Measurements from ENCODE around the gene ADGRV1. TPM values are rescaled to one million over a fixed set of nuclear protein-coding genes. Genes with fewer than 3 reads are reported as not detected.

ADGRV1 gene
- total and polyA plus RNA-seq, 2 donors (not counting 3 experiments of a cell fraction or from before 2014, with no cell fraction given): 0.11 to 0.55 TPM

DNA sequence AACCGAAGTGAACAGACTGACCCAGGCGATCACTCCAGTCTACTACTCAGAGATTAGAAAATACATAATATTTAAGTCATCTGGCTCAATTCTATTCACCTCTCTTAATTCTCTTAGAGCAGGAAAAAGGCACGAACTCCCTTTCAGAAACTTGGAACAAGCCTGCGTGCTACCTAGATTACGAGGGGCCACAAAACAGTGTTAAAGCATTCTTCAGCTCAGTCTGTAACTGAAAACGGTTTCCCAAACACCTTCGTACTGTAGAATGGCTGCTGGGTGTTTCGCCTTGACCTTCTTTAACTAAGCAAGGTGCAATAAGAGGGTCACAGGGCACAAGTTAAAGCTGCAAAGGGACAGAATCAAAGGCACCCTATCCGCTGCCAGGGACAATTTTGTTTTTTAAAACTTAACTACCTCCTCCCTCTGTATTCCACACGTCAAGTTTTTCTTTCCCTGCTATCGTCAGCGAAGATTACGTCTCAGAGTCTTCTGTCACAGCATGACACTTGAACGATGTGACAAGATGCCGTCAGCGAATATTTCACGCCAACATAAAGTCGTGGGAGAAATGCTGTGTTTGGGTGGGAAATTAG is 29.9 kb upstream of the ADGRV1 start:
- Histone ChIP-seq H3K9me3 (replicated peaks; ENCODE audit: control insufficient read depth, insufficient read depth, low read length) (no peaks in the 10 kb centered on the region), H4K20me1 (replicated peaks; ENCODE audit: control insufficient read depth, extremely low read depth, insufficient read depth, low read length) (no peaks in the 10 kb centered on the region), H3K4me1 (ENCODE audit: control insufficient read depth, extremely low read depth, insufficient read depth, low read length) (peaks cover 16% of the 10 kb centered on the region), H3K9me1 (replicated peaks; ENCODE audit: control insufficient read depth, extremely low read depth, insufficient read depth, low read length) (no peaks in the 10 kb centered on the region), H3K4me2 (ENCODE audit: insufficient read depth, low read length) (peak overlapping the region; percentile 99), H3K9ac (replicated peaks; ENCODE audit: extremely low read depth, insufficient read depth, low read length) (peak overlapping the region; percentile 98), H3K4me3 (replicated peaks in 1 of 3; ENCODE audit: insufficient read depth in 1 of 3, low read depth in 1 of 3, low read length in 3 of 3) (peak overlapping the region; percentile 69 to 94 (median 88)), H2AFZ (ENCODE audit: low read depth, low read length) (peak overlapping the region; percentile 71), H3K36me3 (ENCODE audit: control insufficient read depth in 2 of 2, extremely low read depth in 1 of 2, insufficient read depth in 2 of 2, low read length in 2 of 2) (peaks cover 0 to 2% of the 10 kb centered on the region in 2 experiments), H3K27ac (ENCODE audit: insufficient read depth, low read depth, low read length) (peak overlapping the region; percentile 88), H3K79me2 (ENCODE audit: control insufficient read depth, insufficient read depth, low read length) (peaks cover 40% of the 10 kb centered on the region), H3K27me3 (ENCODE audit: control insufficient read depth in 2 of 2, insufficient read depth in 2 of 2, low read length in 2 of 2) (peaks cover 6 to 22% of the 10 kb centered on the region in 2 experiments)
- TF ChIP-seq POLR2A (IDR thresholded peaks at IDR 0.05; ENCODE audit: low read depth, low read length) (no peak), JUN (IDR thresholded peaks at IDR 0.05; ENCODE audit: borderline replicate concordance, insufficient read depth, insufficient read length, low read depth) (no peak), GATA2 (IDR thresholded peaks at IDR 0.05; ENCODE audit: insufficient read depth, insufficient read length, low read depth, low read length) (no peak), FOS (IDR thresholded peaks at IDR 0.05; ENCODE audit: borderline replicate concordance, insufficient read depth, low read length) (no peak), EZH2 (IDR thresholded peaks at IDR 0.05; ENCODE audit: borderline replicate concordance, low read depth, low read length, severe bottlenecking) (no peak), MAX (IDR thresholded peaks at IDR 0.05; ENCODE audit: insufficient read depth, insufficient read length) (no peak), POLR2AphosphoS5 (IDR thresholded peaks at IDR 0.05; ENCODE audit: insufficient read depth, low read depth, low read length) (no peak), CTCF (IDR thresholded peaks at IDR 0.05; ENCODE audit: extremely low read depth in 1 of 2, insufficient read depth in 1 of 2, low read depth in 1 of 2, low read length in 2 of 2) (no peak), MYC (IDR thresholded peaks at IDR 0.05; ENCODE audit: low read depth, low read length) (no peak)
- TSS peak; percentile 46 for BruUV-seq (replicated peaks)
- CTCF ChIA-PET: interaction anchor here (1.3 to 3.8 kb wide), 4 partner anchors 10 to 93 kb away, joined by 3 to 75 read pairs (median 22); partner anchors contain the start of genes MBLAC2 and POLR3G
- dilution Hi-C loops (cut with MboI; ENCODE audit: extremely low pct_ligation_motif_present, low sequenced_read_pairs) (no loop called here), intact Hi-C loops (cut with micrococcal nuclease) (loop anchor here (1.0 to 10.0 kb wide), 7 partner anchors 9 to 594 kb away; partner anchors contain the start of genes CETN3, MBLAC2 and POLR3G)
- DNase-seq (ENCODE audit: low read depth, low spot score) (peak; percentile 54), FAIRE-seq (no peak)
- POLR2A ChIA-PET: interaction anchor here (1.0 kb wide), 1 partner anchor 54 kb away, joined by 3 read pairs; the partner anchor contains the start of genes MBLAC2 and POLR3G
